DMS153 treated with DMSO at 0.1 percent for 48 hours (cell line): ENCODE results near the gene CTTNBP2NL.
"Not testable (repeated sequence)": the region's sequence is repeated elsewhere in the genome, so short reads cannot be mapped to it uniquely, and the experiment has no call there.

Source experiments
- DNase-seq: peaks from one replicate; lab custom pipeline; 2025; ENCODE audit not compliant: unreplicated experiment; lab: John Stamatoyannopoulos, UW

Gene CTTNBP2NL

DNA sequence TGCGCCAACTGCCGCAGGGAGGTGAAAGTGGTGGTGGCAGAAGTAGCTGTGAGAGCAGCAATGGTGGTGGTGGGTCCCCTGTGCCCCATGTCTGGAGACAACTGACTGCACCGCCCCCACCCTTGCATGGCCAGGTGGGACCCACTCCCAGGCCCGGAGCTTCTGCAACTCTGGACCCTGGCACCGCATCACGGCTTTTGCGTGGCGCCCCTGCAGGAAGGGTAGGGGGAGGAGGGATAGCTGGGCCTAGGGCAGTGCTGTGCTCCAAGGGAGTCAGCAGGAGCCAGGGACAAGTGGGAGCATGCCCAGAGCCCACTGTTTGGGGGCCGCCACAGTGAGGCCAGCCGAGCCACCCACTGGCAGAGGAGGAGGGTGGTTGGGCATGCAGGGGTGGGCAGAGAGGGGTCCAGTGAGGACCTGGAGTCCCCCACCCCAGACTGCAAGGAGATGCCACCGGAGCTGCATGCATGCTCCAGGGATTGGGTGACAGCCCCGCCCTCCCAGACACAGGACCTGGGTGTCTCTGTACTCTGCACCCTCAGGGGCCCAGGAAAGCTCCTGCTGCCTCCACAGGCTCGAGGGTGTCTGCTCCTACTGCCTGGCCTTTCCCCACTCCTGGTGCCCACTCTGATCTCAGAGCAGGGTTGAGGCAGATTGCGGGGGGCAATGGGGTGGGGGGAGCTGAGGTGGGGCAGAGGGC, 9.8 kb upstream of the CTTNBP2NL start:
- no peak for DNase-seq

- DNase-seq, result no peak
These were observed 9.2 kb upstream of the CTTNBP2NL start for GRCh38 chr1:112386731-112387346.

DNA sequence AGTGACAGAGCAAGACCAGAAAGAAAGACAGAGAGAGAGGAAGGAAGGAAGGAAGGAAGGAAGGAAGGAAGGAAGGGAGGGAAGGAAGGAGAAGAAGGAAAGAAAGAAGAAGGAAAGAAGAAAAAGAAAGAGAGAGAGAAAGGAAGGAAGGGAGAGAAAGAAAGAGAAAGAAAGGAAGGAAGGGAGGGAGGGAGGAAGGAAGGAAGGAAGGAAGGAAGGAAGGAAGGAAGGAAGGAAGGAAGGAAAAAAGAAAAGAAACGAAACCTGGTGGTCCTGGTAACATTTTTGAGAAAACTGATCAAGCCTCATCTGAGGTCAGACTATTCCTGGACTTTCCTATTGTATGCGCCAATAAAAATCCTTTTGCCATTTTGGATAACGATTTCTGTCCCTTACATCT, 8.2 kb upstream of the CTTNBP2NL start:
- DNase-seq, result no peak

- no peak for DNase-seq
These were observed 7.6 kb upstream of the CTTNBP2NL start for GRCh38 chr1:112388436-112388835.

DNA sequence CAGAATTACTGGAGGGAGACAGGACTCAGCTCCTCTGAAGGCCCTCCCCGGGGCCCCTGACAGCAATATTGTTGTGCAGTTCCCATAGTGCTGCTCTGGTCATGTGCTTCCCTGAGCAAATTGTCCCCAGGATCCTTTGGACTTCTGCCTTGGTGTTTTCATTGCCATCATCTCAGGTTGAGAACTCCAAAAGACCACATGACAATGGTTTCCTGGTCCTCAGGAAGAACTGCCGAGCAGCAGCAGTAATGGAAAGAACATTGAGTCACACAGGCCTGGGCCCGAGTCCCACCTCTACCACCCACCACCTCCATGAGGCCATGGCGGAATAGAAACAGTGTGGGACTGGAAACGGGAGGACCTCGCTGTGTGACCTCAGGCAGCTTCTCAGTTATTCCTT, 6.3 kb upstream of the CTTNBP2NL start:
- no peak for DNase-seq

- DNase-seq, result not testable (repeated sequence)
These were observed 5.7 kb upstream of the CTTNBP2NL start for GRCh38 chr1:112390335-112390734.

DNA sequence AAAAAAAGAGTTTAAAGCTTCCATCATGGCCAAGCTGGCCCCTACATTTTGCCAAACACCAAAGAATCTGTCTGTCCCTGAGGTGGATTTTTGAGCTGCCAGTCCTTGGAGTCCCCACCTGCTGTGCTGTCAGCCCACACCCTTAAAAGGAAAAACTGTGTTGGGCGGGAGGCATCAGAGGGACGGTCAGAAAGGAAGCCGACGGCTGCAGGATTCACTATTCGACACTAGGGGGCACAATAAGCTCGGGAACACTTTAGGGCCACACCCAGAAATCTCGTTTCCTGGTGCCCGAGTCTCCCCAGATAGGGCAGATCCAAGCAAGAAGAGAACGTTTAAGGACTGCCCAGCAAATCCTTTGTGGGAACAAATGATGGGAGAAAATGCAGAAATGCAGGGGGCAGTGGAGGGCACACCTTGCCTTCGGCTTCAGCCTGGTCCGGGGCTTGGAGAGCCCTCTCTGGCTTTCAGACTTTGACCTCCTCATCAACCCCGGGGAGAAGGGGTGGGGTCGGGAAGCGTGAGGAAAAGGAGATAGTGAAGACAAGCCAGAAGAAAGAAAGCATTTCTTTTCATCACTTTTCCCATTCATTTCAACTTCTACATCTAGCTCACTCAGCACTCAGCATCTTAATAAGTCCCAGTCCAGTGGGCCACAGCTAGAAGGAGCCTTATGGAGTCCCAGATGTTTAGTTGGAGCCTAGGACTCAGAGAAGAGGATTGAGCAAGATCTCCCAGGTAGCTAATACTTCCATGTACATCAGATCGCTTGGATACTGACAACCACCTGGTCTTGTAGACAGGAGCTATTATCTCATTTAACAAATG, 5.0 kb upstream of the CTTNBP2NL start:
- DNase-seq, result peak; percentile 93

GRCh38 chr1:112391603-112391940, 4.4 kb upstream of the CTTNBP2NL start:
- DNase-seq, result no peak

- DNase-seq, result no peak
These were observed 2.4 kb upstream of the CTTNBP2NL start for GRCh38 chr1:112393631-112393974.

DNA sequence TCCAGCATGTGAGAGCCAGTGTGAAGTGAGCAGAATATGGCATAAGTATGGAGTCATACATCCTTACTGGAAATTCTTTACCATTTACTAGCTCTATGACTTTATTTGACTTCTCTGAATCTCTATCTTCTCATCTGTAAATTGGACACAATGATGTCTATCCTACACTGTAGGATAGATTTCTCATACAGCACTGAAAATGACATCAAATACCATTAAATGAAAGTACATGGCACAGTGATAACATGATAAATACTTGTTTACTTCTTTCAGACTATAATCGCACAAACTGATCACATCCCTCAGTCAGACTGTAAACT, 1.3 kb upstream of the CTTNBP2NL start:
- no peak for DNase-seq

- DNase-seq, result no peak
These were observed 676 bp upstream of the CTTNBP2NL start for GRCh38 chr1:112395256-112395820.

DNA sequence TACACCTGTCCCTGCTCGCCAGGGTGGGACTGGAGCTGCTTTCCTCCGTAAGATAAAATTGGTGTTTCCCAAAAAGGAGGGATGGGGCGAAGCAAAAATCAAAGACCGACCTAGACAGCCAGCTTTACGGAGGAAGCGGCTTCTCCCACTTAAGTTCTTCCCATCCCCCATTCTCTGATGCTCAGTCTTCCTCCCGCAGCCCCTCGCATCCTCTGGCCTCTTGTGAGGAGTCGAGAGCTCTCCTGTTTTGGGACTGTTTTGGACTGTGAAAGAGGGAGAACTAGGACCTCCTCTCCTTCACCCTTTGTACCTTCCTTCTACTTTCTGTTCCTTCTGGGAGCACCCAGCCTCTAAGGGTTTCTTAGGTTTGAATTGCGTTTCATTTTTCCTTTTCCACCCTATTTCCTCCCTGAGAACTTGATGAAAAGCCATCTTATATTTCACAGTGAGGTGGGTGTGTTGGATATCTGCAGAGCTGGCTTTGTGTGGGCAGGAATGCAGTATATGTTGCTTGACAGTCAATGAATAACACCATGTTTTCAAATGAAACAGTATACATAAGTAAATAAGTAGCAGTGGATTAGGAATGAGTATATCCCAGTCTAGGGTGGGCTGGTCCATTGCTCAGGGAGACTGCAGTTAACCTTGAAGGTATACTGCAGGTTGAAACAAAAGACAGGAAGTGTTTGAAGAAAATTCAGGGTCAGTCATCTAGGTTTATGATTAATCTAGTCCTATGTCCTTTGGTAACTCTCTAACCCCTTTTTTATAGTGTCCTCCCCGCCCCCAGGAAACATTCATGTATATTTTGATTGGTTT, 848 bp downstream of the CTTNBP2NL start:
- DNase-seq, result no peak

DNA sequence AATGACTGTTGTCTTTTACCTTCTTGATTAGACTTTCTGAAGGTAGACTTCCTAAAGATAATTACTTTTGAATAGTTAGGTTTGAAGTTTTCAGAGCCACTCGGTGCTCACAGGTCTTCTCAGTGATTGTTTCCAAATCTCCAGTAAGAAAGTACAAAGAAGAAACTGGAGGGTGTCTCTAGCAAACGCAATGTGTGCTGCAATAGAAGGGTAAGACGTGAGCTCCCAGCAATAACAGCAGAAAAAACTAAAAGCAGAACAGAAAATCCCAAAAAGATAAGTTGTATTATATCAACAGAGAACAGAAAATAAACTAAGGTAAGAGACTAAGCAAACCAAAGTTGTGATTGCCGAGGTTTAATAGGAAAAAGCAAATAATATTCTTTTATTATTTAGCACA, 1.8 kb downstream of the CTTNBP2NL start:
- DNase-seq, result no peak

DNA sequence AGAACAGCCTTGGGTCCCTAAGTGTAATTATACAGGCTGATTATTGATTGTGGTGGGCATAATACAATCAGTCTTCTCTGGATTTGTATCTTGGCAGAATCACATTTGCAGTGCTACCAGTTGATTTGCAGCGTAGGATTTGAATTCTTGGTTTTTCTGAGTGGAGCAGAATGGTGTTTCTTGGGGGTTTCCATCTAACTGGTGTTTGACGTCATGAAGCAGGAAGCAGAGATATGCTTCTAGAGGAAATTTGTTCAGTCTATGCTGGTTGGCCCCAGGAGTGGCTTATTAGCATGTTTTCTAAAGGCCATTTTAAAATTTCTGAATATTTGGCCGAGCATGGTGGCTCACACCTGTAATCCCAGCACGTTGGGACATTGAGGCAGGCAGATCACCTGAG, 3.4 kb downstream of the CTTNBP2NL start:
- no peak for DNase-seq

DNA sequence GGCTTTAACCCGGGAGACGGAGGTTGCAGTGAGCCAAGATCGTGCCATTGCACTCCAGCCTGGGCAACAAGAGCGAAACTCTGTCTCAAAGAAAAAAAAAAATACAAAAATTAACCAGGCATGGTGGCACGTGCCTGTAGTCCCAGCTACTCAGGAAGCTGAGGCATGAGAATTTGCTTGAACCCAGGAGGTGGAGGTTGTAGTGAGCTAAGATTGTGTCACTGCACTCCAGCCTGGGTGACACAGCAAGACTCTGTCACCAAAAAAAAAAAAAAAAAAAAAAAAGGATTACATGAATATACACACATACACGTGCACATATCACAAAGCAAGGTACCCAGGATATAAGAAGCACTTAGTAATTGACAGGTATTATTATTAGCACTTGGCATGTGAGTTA, 4.7 kb downstream of the CTTNBP2NL start:
- not testable (repeated sequence) for DNase-seq

DNA sequence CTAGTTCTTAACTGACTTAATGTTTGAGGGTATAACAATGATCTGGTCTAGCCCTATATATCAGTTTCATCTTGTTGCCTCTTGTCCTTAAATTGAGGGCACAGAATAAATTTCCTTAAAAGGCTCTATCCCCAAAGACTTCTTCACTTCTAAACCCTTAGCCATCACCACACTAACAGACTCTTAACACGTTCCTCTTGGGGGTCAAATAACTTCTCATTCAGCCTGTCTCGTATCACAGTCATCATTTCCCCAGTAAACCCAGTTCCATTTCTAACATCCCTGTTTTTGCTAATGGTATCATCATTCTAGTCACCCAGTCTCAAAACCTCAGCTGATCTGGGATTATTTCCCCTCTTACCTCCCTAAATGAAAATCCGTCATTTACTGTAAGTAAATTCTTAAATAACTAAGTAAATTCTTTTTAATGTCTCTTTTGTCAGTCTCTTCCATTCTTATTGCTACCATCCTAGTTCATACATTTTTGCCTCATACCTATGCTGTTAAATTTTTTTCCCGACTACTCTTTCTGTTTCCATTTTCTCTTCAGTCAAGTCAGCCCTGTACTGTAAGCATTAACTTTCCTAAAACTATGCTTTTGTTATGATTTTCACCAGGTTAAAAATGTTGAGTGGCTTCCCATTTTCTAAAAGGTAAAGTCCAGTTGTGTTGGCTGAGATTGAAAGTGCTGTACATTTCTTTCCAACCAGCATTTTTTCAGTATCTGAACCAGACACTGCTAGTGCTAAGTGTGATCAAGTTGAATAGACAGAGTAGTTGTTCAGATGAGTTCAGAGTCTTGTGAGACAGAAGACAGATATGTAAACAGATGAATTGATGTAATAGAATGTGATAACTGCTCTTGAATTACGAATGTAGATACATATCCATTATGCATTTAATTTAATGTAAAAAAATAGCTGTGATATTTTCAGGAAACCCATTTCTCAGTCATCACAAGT, 6.9 kb downstream of the CTTNBP2NL start:
- DNase-seq, result no peak

GRCh38 chr1:112406771-112407170, 10.8 kb downstream of the CTTNBP2NL start:
- no peak for DNase-seq

- no peak for DNase-seq
These were observed 13.4 kb downstream of the CTTNBP2NL start for GRCh38 chr1:112409414-112409813.

- no peak for DNase-seq
These were observed 14.7 kb downstream of the CTTNBP2NL start for GRCh38 chr1:112410673-112411072.

DNA sequence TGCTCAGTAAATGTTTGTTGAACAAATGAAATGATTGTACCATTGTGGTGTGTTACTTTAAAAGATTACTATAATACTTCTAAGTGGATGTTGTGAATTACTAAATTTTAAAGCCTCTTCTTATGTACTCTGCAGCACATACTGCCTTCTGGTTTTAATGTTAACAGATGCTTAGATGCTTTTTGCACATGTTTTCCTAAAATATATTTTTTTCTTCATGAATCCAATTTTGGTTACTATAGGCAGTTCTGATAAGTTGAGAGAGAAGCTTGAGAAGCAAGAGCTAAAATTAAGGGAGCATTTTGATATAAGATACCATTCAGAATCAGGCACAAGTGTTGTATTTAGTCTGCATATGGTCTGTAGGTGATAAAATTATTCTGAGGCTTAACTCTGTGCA, 21.3 kb downstream of the CTTNBP2NL start:
- DNase-seq, result no peak
